GM12891 (cell line): Measurements from ENCODE around the gene PSAP.

Source experiments
- DNase-seq: peaks from one replicate; pipeline ENCODE4 v3.0.0; 2011; ENCODE audit warnings: low spot score; ENCODE audit not compliant: insufficient read length
- FAIRE-seq: peaks from 2 replicates; lab custom pipeline; 2011; peaks lifted over from hg19 to GRCh38; lab: Jason Lieb, UNC
- PAX5 ChIP-seq: IDR thresholded peaks from 2 replicates; pipeline ENCODE4 v1.6.1; 2011; ENCODE audit warnings: low read length, moderate library complexity, mild to moderate bottlenecking; ENCODE audit not compliant: insufficient read depth, severe bottlenecking
- POLR2A ChIP-seq: IDR thresholded peaks from 2 replicates; pipeline ENCODE4 v1.6.1; 2011; ENCODE audit warnings: low read depth, low read length, control low read depth
- POLR2AphosphoS5 ChIP-seq: IDR thresholded peaks from 2 replicates; pipeline ENCODE4 v1.6.1; 2011; ENCODE audit warnings: low read depth, low read length, control low read depth
- POU2F2 ChIP-seq: IDR thresholded peaks from 2 replicates; pipeline ENCODE4 v1.6.1; 2011; ENCODE audit warnings: low read depth, mild to moderate bottlenecking, control low read depth, low read length, moderate library complexity
- SPI1 ChIP-seq: IDR thresholded peaks from 2 replicates; pipeline ENCODE4 v1.6.1; 2011; ENCODE audit warnings: low read depth, low read length, control low read depth
- TAF1 ChIP-seq: IDR thresholded peaks from 2 replicates; pipeline ENCODE4 v1.6.1; 2011; ENCODE audit warnings: low read depth, low read length, control low read depth

PSAP gene

DNA sequence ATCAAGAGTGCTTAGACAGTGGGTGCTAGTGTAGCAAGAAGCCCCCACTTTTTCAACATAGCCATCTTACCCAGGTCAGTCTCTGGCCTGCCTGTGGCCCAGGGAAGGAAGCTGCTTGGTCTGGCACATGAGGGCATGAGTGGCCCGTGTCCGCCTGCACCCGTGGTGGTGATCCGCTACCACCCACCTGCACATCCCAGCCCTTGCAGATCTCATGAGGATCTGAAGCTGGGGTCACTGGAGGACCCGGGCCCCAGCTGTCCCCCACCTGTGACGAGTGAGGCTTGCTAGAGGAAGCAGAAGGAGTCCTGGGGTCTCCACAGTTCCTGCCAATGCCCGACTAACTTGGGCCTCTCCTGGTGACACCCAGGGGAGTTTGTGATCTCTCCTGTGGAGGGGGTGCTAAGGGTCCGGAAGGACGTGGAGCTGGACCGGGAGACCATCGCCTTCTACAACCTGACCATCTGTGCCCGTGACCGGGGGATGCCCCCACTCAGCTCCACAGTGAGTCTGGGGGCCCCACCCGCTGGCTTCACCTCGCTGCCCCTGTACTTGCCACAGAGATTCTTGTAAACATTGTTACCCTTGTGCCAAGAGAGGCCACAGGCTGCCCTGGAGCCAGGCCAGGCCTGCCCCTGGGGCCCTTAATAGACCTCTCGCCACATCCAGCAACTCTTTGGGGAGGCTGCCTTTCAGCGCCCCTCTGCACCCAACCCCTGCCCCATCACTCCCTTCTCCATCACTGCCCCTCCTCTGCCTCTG lies 67.0 kb downstream of the PSAP start:
- FAIRE-seq, result no peak
- no peak for TF ChIP-seq POLR2A
- no peak for TF ChIP-seq POU2F2
- TF ChIP-seq PAX5, result no peak
- no peak for TF ChIP-seq TAF1
- no peak for TF ChIP-seq POLR2AphosphoS5
- TF ChIP-seq SPI1, result no peak
- DNase-seq, result no peak

DNA sequence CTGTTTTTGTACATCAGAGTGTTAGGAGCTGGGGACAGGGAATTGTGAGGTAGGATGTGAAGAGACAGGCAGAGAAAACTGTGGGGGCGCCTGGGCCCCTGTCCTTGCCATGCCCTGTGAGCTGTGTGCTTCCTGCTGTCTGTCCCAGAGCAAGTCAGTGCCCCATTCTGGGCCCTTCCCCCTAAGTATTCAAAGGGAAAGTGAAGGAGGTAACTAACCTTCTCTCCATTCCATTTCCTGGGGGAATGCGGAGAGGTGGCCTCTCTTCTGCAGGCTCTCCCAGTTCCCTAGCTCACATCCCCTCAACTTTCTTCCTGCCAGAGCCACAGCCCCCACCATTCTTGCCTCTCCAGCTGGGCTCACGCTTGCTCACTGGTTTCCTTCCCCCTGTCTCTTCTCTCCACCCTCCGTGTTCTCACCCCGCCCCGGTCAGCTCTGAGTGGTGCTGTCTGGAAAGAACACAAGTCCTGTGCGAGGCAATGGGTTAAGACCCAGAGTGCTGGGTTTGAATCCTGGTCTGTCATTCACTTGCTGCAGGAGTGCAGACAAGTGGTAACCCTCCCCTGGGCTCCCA lies 68.0 kb downstream of the PSAP start:
- peak; percentile 75 for FAIRE-seq
- no peak for TF ChIP-seq PAX5
- TF ChIP-seq POU2F2, result no peak
- no peak for TF ChIP-seq POLR2A
- TF ChIP-seq SPI1, result no peak
- TF ChIP-seq POLR2AphosphoS5, result no peak
- no peak for TF ChIP-seq TAF1
- DNase-seq, result no peak

DNA sequence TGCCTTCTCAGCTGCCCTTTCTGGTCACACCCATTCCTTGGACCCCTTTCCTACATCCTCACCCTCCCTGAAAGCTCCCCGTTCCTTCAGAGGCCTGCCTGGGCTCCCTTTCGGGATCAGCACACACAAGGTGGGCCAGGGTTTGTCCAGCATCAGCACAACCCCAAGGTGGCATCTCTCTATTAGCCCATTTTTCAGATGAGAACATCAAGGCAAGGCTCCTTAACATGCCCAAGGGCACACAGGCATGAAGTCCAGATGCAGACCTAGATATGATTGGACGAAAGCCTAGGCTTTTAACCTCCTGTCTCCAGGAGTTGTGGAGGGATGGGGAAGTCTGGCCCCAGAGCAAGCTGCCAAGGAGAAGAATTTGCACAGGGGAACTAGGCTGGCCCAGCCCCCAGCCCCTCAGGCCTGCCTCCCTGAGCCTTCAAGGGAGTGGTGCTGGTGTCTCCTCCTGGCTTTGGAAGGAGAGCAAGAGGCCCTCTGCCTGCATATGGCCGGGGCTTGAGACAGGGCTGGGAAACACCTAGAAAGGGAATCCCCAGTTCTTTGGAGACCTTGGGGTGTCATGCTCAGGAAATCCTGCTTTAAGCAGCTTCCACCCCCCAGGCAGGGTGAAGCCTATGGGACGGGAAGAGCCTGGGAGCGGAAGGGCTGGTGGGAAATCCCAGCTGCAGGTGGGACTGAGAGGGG lies 68.7 kb downstream of the PSAP start:
- no peak for FAIRE-seq
- TF ChIP-seq POLR2A (no peak), SPI1 (no peak), POLR2AphosphoS5 (no peak), TAF1 (no peak), POU2F2 (no peak), PAX5 (no peak)
- DNase-seq, result no peak

DNA sequence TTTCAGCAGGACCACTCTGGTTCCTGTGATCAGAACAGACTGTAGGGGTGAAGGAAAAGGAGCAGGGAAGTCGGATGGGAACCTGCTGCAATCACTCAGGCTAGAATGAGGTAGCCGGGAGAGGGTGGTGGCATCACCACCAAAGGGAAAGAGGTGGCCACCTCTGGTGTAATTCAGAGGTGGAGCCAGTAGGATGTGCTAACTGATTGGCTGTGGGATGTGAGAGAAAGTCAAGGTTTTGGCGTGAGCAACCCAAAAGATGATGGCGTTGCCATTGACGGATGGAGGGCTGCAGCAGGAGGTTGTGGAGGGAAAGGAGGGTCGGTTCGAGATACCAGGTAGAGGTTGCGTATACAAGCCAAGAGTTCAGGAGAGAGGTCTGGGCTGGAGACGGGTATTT lies 70.3 kb downstream of the PSAP start:
- no peak for FAIRE-seq

DNA sequence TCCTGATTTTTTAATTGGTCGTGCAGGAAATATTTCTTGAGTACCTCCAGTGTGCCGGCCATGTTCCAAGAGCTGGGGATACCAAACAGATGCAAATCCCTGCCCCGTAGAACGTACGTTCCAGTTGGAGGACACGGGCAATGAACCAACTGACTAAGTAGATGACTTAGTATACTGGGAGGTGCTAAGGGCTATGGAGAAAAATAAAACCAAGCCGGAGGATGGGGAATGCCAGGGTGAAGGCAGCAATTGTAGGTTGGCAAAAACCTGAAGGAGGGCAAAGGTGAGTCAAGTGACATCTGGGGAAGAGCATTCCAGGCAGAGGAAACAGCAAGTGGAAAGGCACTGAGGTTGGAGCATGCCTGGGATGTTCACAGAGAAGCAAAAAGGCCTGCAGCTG lies 70.9 kb downstream of the PSAP start:
- no peak for DNase-seq
- FAIRE-seq, result no peak
- no peak for TF ChIP-seq POU2F2
- no peak for TF ChIP-seq TAF1
- TF ChIP-seq POLR2AphosphoS5, result no peak
- TF ChIP-seq POLR2A, result no peak
- TF ChIP-seq SPI1, result no peak
- no peak for TF ChIP-seq PAX5

More for the DNA sequence above, 70.3 kb downstream of the PSAP start:
- TF ChIP-seq TAF1 (no peak), POU2F2 (no peak), POLR2AphosphoS5 (no peak), SPI1 (no peak), POLR2A (no peak), PAX5 (no peak)
- no peak for DNase-seq

DNA sequence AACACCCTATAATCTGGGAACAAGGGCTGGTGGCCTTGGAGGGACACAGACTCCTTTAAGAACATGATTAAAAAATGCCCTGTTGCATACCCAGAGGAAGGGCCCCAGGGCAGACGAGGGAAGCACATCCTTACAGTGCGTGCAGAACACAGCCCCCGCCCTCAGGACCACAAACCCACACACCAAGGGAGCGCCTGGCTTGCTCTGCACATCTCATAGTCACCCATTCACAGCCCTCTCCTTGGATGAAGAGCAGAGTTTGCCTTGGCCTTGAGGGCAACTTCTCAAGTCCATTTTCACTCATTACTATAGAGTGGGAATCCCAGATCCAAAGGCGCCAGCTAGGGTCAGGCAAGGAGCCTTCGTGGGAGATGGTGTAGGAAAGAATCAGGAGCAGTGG lies 71.4 kb downstream of the PSAP start:
- FAIRE-seq, result no peak
- no peak for DNase-seq
- TF ChIP-seq POLR2AphosphoS5, result no peak
- TF ChIP-seq SPI1, result no peak

DNA sequence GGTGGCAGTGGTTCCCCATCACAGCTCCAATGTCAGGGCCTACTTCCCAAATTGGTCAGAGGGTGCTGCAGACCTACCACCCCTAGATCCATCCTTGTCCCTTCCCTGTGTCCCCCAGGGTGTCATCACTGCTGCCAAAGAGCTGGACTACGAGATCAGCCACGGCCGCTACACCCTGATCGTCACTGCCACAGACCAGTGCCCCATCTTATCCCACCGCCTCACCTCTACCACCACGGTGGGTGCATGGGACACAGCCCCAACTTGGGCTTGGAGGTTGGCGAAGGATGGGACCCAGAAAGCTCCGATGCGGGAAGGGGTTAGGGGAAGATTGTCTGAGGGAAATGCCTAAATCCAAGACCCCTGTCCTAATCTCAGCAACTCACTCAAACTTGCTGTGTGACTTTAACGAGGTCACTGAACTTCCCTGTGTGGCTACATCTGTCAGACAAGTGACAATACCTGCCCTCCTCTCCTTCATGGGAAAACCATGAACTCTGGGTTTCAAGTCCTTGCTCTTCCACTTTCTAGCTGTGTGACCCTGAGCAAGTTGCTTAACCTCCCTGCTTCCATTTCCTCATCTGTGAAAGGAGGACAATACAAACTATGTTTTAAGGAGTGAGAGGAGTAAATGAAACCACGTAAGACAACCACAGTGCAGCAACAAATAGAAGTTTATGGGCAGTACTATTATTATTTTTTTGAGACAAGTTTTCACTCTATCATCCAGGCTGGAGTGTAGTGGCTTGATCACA lies 72.8 kb downstream of the PSAP start:
- TF ChIP-seq SPI1, result no peak
- no peak for TF ChIP-seq PAX5
- no peak for TF ChIP-seq POLR2AphosphoS5
- TF ChIP-seq TAF1, result no peak
- no peak for TF ChIP-seq POU2F2
- no peak for TF ChIP-seq POLR2A
- FAIRE-seq (no peak), DNase-seq (no peak)

DNA sequence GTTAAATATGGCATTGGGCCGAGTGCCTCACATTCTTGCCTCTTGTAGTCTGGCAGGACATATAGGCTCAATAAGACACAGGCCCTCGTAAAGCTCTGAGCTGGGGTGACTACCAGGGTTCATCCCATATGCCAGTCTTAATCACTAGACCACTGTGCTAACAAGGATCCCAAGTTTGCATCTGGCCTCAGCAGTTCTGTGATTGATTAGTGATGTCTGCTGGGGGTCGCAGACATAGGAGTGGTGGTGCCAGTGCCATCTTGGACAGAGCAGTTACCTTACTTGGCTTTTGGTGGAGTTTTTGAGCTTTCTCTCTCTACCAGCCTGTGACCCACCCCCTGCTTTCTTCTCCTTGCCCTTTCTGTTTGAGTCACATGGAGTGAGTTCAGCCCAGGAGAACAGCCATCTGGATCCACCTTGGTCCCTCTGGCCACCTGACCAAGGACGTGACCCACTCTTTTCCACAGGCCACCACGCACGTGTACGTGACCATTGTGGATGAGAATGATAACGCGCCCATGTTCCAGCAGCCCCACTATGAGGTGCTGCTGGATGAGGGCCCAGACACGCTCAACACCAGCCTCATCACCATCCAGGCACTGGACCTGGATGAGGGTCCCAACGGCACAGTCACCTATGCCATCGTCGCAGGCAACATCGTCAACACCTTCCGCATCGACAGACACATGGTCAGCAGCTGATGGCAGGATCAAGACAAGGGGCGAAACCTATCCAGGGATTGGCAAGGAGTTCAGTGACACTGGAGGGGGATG lies 73.7 kb downstream of the PSAP start:
- no peak for FAIRE-seq
- TF ChIP-seq TAF1 (no peak), SPI1 (no peak), PAX5 (no peak), POLR2AphosphoS5 (no peak), POLR2A (no peak), POU2F2 (no peak)
- no peak for DNase-seq

DNA sequence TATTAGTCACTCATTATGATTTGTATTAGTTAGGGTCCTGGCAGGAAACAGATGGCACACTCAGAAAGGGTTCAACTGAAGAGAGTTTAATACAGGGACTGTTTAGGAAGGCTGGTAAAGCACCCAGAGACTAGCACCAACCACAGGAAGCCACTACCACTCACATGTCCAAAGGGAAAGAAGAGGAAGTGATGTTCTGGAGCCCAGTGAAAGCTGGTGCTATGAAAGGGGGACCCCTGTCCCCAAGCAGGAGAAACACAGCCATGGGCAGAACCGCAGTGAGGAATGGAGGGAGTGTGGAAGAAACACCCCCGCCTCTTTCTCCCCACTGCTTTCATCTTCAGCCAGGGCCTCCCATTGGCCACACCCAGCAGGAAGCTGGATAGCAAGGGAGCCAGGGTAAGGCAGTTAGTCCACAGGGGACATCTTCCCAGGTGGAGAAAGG lies 74.5 kb downstream of the PSAP start:
- TF ChIP-seq POU2F2 (no peak), SPI1 (peak; percentile 66)
- no peak for FAIRE-seq
- DNase-seq, result no peak
